GM13977 (cell line): Measurements from ENCODE around the gene RPS21.

Experiments used
- DNase-seq: peaks from one replicate; pipeline ENCODE4 v3.0.0; 2012; ENCODE audit warnings: low spot score
- CTCF ChIP-seq: IDR thresholded peaks from 2 replicates; pipeline ENCODE4 v1.5.1; 2012; ENCODE audit warnings: mild to moderate bottlenecking, control low read depth; ENCODE audit not compliant: insufficient read depth; ENCODE audit errors: extremely low read depth, missing control alignments
- in situ Hi-C: fragments of 300-500 bp; cut with MboI; formaldehyde crosslinking; loops from one replicate; pipeline ENCODE4 v1.12.0; 2022; ENCODE audit warnings: low sequenced_read_pairs, low pct_unique_long_range_greater_than_20kb, mixed read lengths, inconsistent platforms; ENCODE audit not compliant: unreplicated experiment

Gene RPS21

GRCh38 chr20:62368392-62368975 is 18.4 kb upstream of the RPS21 start:
- TF ChIP-seq CTCF = no peak
- in situ Hi-C loops = no loop called here
- DNase-seq = no peak

- in situ Hi-C loops = no loop called here
- no peak for DNase-seq
- peak; percentile 31 for TF ChIP-seq CTCF
Measured at GRCh38 chr20:62368976-62369814, 17.7 kb upstream of the RPS21 start.

GRCh38 chr20:62369815-62370114 is 17.1 kb upstream of the RPS21 start:
- no peak for DNase-seq
- in situ Hi-C loops = no loop called here
- TF ChIP-seq CTCF = no peak

GRCh38 chr20:62370115-62370806 is 16.6 kb upstream of the RPS21 start:
- in situ Hi-C loops = no loop called here
- DNase-seq = no peak
- no peak for TF ChIP-seq CTCF

GRCh38 chr20:62370807-62371587 is 15.9 kb upstream of the RPS21 start:
- in situ Hi-C loops = no loop called here
- DNase-seq = no peak
- TF ChIP-seq CTCF = no peak

GRCh38 chr20:62371588-62372041 is 15.3 kb upstream of the RPS21 start:
- DNase-seq = no peak
- no peak for TF ChIP-seq CTCF
- in situ Hi-C loops = no loop called here
